ENCODE measurements around the gene RTP5. TPM values are rescaled to one million over a fixed set of nuclear protein-coding genes. Genes with fewer than 3 reads are reported as not detected.

The RTP5 gene
- total RNA-seq, 1 experiment from 2014 or later = not detected

DNA sequence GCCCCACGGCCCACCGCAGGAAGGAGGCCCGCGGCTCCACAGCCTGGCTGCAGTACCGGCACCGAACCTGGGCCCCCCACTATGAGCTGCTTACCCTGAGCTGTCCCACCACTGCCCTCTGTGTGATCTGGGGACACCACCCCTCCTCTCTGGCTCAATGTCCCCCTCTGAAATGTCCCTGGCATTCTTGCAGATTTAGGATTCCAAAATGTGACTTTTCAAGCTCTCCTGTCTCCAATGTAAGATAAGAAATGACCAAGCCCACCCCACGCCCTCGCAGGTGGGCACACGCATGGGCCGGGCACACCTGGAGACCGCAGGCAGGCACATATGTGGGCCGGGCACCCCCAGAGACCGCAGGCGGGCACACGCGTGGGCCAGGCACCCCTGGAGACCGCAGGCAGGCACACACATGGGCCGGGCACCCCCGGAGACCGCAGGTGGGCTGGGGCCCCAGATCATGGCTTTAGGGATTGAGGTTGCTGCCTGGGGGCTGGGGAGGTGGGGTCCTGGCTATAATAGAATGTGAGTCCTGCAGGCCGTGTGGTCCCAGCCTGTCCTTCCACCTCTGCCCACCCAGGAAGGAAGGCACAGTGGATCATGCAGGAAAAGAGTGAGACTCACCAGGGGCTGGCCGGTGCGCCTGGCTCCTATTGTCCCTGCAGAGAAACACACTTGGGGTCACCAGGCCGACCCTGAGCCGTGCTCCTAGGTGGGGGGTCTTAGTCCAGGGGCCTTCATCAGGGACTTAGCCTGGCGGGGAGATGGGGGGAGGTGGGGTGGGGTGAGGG is 18.0 kb upstream of the RTP5 start:
- Histone ChIP-seq H3K23me2 (ENCODE audit: insufficient read length, low read depth, low read length, poor library complexity, severe bottlenecking) (no peaks in the 10 kb centered on the region), H4K20me1 (ENCODE audit: control insufficient read depth, insufficient read depth, insufficient read length) (no peaks in the 10 kb centered on the region), H2BK120ac (ENCODE audit: low read depth, low read length, poor library complexity, severe bottlenecking) (no peak overlapping the region), H3T11ph (ENCODE audit: low read length) (no peak overlapping the region), H2AFZ (ENCODE audit: low read length) (no peak overlapping the region), H3K56ac (ENCODE audit: insufficient read length, low read depth, low read length) (no peak overlapping the region), H3K4me1 (ENCODE audit: insufficient read depth, low read length) (no peaks in the 10 kb centered on the region), H3K4me2 (ENCODE audit: insufficient read depth, insufficient read length, low read length) (no peak overlapping the region), H3K79me2 (ENCODE audit: insufficient read depth, low read length) (no peaks in the 10 kb centered on the region), H3K9me3 (ENCODE audit: control insufficient read depth, low read depth, low read length) (no peaks in the 10 kb centered on the region), H3K14ac (ENCODE audit: insufficient read depth, low read length) (no peak overlapping the region; the same call in 1 of the 2 replicates), H2BK15ac (ENCODE audit: low read depth, low read length) (no peak overlapping the region; the same call in 1 of the 2 replicates), H3K18ac (ENCODE audit: insufficient read length, low read depth, low read length) (no peak overlapping the region), H3K4ac (ENCODE audit: low read depth, low read length) (no peak overlapping the region), H3K27me3 (ENCODE audit: insufficient read depth, low read length) (no peaks in the 10 kb centered on the region), H3K9ac (ENCODE audit: extremely low read depth, insufficient read length, low read length) (no peak overlapping the region), H2AK5ac (ENCODE audit: insufficient read length, low read length) (no peak overlapping the region), H3K79me1 (ENCODE audit: insufficient read depth, low read depth, low read length, poor library complexity, severe bottlenecking) (no peaks in the 10 kb centered on the region), H2BK5ac (ENCODE audit: insufficient read length, low read length) (no peak overlapping the region), H4K91ac (ENCODE audit: insufficient read length, low read depth, low read length) (no peak overlapping the region), H4K5ac (ENCODE audit: insufficient read length, low read depth, low read length) (no peak overlapping the region), H2BK20ac (ENCODE audit: low read depth, low read length, poor library complexity, severe bottlenecking) (no peak overlapping the region), H4K8ac (replicated peaks; ENCODE audit: insufficient read length, low read depth, low read length) (no peak overlapping the region), H3K27ac (ENCODE audit: insufficient read length, low read depth, low read length) (no peak overlapping the region), H3K23ac (ENCODE audit: insufficient read length, low read depth, low read length) (no peak overlapping the region), H2BK12ac (ENCODE audit: insufficient read length, low read depth, low read length) (no peak overlapping the region)
- Mint-ChIP-seq H3K9me3 (no peaks in the 10 kb centered on the region), H3K36me3 (ENCODE audit: insufficient read depth in 1 of 3, low read depth in 3 of 3) (no peaks in the 10 kb centered on the region), H3K4me3 (no peak overlapping the region), H3K27ac (peak overlapping the region in 1 of 3 experiments; percentile 57; a peak in 2 of 7 replicates), H3K4me1 (no peaks in the 10 kb centered on the region), H3K27me3 (ENCODE audit: low read depth) (peaks cover 8% of the 10 kb centered on the region)
- no peak for TF ChIP-seq CTCF (conservative IDR thresholded peaks at IDR 0.05)
- peak; percentile 21 for DNase-seq
- no CpG with 5 or more reads among the region's 26 CpGs for WGBS (ENCODE audit: extremely low coverage, insufficient read length, low lambda C conversion rate)

Measured in H9 (cell line).